ENCODE results near the gene SLC8B1. TPM values are rescaled to one million over a fixed set of nuclear protein-coding genes. Genes with fewer than 3 reads are reported as not detected.

The SLC8B1 gene
- total RNA-seq, 4 donors from 2014 or later, result 22.7 to 59.3 (median 41.3) TPM

DNA sequence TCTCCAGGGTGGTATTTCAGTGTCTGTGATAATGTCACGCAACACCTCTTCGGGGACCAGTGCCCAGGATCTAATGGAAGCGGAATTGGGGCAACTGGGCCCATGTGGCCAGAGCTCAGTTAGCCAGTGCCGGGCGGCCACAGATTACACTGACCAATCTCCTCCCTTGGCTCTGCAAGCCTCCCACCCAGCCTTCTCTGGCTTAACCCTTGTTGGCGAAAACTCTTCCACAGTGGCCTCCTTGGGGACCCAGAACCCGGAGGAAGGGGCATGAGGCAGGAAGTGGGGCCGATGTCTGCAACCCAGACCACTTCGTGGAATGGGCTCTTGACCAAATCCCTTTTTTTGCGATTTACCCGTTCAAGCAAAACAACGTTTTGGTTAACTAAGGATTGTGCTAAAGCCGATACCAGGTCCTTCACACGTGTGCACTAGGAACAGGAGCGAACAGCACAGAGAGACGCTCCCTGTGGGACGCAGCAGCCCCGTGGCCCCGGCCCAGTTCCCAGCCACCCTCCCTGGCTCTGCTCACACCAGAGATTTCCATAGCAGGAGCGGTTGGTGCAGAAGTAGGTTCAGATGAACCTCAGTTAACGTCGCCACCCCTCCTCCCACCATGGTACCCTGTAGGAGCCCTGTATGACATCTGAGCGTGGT, 38.2 kb downstream of the SLC8B1 start:
- no peak for TF ChIP-seq CTCF (IDR thresholded peaks at IDR 0.05)
- DNase-seq (ENCODE audit: low spot score) (no peak), ATAC-seq (ENCODE audit: low FRiP score) (no peak)

DNA sequence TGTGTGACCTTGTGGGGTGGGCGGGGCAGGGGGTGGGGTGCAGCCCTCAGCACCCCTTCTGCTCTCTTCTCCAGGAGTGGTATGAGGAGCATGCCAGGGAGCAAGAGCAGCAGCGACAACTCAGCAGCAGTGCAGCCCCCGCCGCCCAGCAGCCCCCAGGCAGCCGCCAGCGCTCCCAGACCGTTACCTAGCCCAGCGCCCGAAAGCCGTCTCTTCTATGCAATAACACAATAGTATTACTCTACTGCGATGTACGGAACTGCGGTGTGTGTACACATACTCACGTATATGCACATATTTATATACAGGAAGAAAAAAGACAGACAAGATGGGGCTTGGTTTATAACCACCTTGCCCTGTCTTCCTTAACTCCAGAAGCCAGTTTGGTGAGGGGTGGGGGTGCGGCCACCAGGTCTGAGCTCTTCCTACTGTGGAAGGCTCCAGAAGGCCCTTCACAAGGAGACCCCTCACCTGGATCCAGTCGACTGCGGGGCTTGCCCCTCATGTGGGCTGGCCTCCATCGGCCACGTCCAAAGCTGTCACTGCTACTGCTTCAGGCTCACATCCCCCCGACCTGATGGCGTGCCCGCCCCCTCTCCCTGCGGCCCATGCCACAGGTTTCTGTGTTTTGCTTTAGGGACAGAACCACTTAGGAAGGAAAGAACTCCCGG, 38.9 kb downstream of the SLC8B1 start:
- no peak for TF ChIP-seq CTCF (IDR thresholded peaks at IDR 0.05)
- ATAC-seq (ENCODE audit: low FRiP score) (no peak), DNase-seq (ENCODE audit: low spot score) (no peak)

DNA sequence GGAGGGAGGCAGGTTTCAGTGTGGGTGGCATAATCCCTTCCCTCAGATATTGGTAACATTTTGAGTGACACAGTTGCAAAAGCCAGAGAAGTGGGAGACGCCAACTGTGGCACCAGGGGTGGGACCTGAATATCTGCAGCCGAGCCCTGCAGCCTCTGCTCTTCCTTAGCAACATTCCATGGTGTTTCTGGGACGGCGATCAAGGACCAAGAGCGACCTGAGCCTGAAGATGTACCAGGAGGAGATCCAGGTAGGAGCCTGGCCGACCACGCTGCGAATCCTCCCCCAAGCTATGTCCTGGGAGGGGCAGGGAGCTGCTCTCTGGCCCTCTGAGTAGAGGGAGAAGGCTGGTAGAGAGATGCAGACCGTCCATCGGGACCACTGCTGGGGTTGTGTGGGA, 41.8 kb downstream of the SLC8B1 start:
- DNase-seq (ENCODE audit: low spot score) (no peak), ATAC-seq (ENCODE audit: low FRiP score) (no peak)
- TF ChIP-seq CTCF (IDR thresholded peaks at IDR 0.05), result no peak

DNA sequence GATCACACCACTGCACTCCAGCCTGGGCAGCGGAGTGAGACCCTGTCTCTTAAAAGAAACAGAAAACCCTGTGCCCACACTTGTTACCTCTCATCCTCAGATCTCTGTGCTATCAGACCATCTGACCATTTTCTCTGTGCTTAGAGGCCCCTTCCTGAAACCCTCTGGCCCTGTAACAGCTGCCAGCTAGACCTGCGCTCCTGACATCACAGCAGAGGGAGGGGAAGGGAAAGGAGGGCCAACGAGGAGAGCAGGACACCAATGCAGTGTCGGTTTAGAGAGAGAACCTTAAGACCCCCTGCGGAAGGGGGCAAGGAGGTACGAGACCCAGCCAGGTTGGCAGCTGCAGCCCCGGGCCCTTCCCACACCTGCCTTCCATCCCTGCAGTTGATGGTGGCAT, 42.4 kb downstream of the SLC8B1 start:
- no peak for DNase-seq (ENCODE audit: low spot score)
- no peak for ATAC-seq (ENCODE audit: low FRiP score)
- no peak for TF ChIP-seq CTCF (IDR thresholded peaks at IDR 0.05)

DNA sequence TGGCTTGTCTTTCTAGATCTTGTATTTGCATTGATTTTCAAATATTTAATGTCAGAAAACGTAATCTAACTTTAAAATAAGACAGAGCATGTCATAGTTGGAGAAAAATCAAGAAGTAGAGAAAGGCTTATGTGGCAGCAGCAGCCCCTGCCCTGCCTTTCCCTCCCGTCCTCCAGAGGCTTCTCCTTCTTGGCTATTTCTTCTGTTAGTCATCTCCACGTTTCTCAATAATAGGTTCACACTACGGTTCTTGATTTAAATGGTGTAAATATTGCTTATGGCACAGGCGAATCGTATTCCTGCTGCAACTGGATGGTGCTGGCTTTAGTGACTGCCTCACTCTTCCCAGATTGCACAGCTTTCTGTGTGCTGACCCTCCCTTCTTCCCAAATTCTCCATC, 42.8 kb downstream of the SLC8B1 start:
- TF ChIP-seq CTCF (IDR thresholded peaks at IDR 0.05), result no peak
- ATAC-seq (ENCODE audit: low FRiP score), result no peak
- DNase-seq (ENCODE audit: low spot score), result no peak

- DNase-seq (ENCODE audit: low spot score) (no peak), ATAC-seq (ENCODE audit: low FRiP score) (no peak)
Measured at GRCh38 chr12:113291586-113291985, 43.3 kb downstream of the SLC8B1 start.

More at GRCh38 chr12:113291586-113291985, 43.3 kb downstream of the SLC8B1 start:
- no peak for TF ChIP-seq CTCF (IDR thresholded peaks at IDR 0.05)
